GM18870 (cell line): ENCODE data around the gene MN1.

Experiments
- ATAC-seq: cut with Tn5 transposase; IDR thresholded peaks from one replicate; pipeline ENCODE4 v1.9.1; 2021; ENCODE audit warnings: moderate library complexity; ENCODE audit not compliant: unreplicated experiment

The MN1 gene

GRCh38 chr22:27765706-27766291, 35.8 kb downstream of the MN1 start:
- no peak for ATAC-seq

GRCh38 chr22:27764722-27765236, 36.8 kb downstream of the MN1 start:
- no peak for ATAC-seq

GRCh38 chr22:27761665-27762064, 39.9 kb downstream of the MN1 start:
- no peak for ATAC-seq

GRCh38 chr22:27761000-27761399, 40.6 kb downstream of the MN1 start:
- ATAC-seq: no peak

- ATAC-seq: no peak
Observed at GRCh38 chr22:27760474-27760873, 41.1 kb downstream of the MN1 start.

- no peak for ATAC-seq
Observed at GRCh38 chr22:27757928-27758525, 43.5 kb downstream of the MN1 start.

- ATAC-seq: no peak
Observed at GRCh38 chr22:27756212-27756660, 45.3 kb downstream of the MN1 start.

- ATAC-seq: no peak
Observed at GRCh38 chr22:27755521-27756211, 45.9 kb downstream of the MN1 start.

- no peak for ATAC-seq
Observed at GRCh38 chr22:27754888-27755480, 46.6 kb downstream of the MN1 start.

- no peak for ATAC-seq
Observed at GRCh38 chr22:27754247-27754887, 47.2 kb downstream of the MN1 start.

- ATAC-seq: no peak
Observed at GRCh38 chr22:27752771-27753170, 48.8 kb downstream of the MN1 start.

- ATAC-seq: no peak
Observed at GRCh38 chr22:27752141-27752540, 49.4 kb downstream of the MN1 start.

GRCh38 chr22:27751277-27752070, 50.1 kb downstream of the MN1 start:
- ATAC-seq: no peak

GRCh38 chr22:27750584-27751265, 50.8 kb downstream of the MN1 start:
- ATAC-seq: no peak

GRCh38 chr22:27749597-27750225, 51.8 kb downstream of the MN1 start:
- ATAC-seq: no peak

- ATAC-seq: no peak
Observed at GRCh38 chr22:27748751-27749191, 52.8 kb downstream of the MN1 start.

- ATAC-seq: no peak
Observed at GRCh38 chr22:27748349-27748748, 53.2 kb downstream of the MN1 start.

GRCh38 chr22:27747396-27748221, 53.9 kb downstream of the MN1 start:
- ATAC-seq: no peak
